Uterus (tissue), 2 donors: Measurements from ENCODE around the gene YIF1B.
"Not testable (repeated sequence)": the region's sequence is repeated elsewhere in the genome, so short reads cannot be mapped to it uniquely, and the experiment has no call there.

Experiments
- POLR2A ChIP-seq, 2 donors: fragments of 450-650 bp; IDR thresholded peaks; one replicate each; pipeline ENCODE4 v1.6.1; 2016; ENCODE audit warnings: antibody characterized with exemption in 2 of 2, mild to moderate bottlenecking in 1 of 2, moderate library complexity in 1 of 2
- TF ChIP-seq, protein P1 (sequence below), 4 experiments: fragments of 200-600 bp in 2 of 4; fragments of 450-650 bp in 2 of 4; sonication (generic) in 2 of 4; IDR thresholded peaks; one replicate each; pipeline ENCODE4 v1.5.1; 2016 to 2019; ENCODE audit warnings: antibody characterized with exemption in 4 of 4, mild to moderate bottlenecking in 2 of 4, moderate library complexity in 1 of 4

DNA sequence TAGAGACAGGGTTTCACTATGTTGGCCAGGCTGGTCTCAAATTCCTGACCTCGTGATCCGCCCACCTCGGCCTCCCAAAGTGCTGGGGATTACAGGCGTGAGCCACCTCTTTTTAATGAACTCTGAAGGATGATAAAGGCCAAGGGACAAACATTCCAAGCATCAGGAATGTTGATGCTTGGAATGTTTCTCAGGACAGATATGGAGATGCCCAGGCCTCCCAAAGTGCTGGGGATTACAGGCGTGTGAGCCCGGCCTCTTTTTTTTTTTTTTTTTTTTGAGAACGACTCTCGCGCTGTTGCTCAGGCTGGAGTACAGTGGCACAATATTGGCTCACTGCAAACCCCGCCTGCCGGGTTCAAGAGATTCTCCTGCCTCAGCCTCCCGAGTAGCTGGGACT is 53.8 kb downstream of the YIF1B start:
- TF ChIP-seq POLR2A (IDR thresholded peaks at IDR 0.05), result not testable (repeated sequence)
- TF ChIP-seq, protein P1, sequence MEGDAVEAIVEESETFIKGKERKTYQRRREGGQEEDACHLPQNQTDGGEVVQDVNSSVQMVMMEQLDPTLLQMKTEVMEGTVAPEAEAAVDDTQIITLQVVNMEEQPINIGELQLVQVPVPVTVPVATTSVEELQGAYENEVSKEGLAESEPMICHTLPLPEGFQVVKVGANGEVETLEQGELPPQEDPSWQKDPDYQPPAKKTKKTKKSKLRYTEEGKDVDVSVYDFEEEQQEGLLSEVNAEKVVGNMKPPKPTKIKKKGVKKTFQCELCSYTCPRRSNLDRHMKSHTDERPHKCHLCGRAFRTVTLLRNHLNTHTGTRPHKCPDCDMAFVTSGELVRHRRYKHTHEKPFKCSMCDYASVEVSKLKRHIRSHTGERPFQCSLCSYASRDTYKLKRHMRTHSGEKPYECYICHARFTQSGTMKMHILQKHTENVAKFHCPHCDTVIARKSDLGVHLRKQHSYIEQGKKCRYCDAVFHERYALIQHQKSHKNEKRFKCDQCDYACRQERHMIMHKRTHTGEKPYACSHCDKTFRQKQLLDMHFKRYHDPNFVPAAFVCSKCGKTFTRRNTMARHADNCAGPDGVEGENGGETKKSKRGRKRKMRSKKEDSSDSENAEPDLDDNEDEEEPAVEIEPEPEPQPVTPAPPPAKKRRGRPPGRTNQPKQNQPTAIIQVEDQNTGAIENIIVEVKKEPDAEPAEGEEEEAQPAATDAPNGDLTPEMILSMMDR (IDR thresholded peaks at IDR 0.05), result not testable (repeated sequence)
